Mesodermal cell (in vitro differentiated cells): ENCODE data around the gene PDCD1.
"Not testable (repeated sequence)": the region's sequence is repeated elsewhere in the genome, so short reads cannot be mapped to it uniquely, and the experiment has no call there.

ENCODE experiments used
- H3K27ac ChIP-seq: 2 replicates; pipeline ENCODE4 v1.7.0; 2013; ENCODE audit warnings: mild to moderate bottlenecking, low read depth, low read length, moderate library complexity; ENCODE audit not compliant: severe bottlenecking
- H3K36me3 ChIP-seq: 2 replicates; pipeline ENCODE4 v1.7.1; 2013; ENCODE audit warnings: mild to moderate bottlenecking, low read length, moderate library complexity; ENCODE audit not compliant: control insufficient read depth, insufficient read depth
- H3K4me1 ChIP-seq: one replicate; pipeline ENCODE4 v1.7.1; 2013; ENCODE audit warnings: mild to moderate bottlenecking, low read length; ENCODE audit not compliant: insufficient read depth, control insufficient read depth, poor library complexity, severe bottlenecking
- H3K4me3 ChIP-seq: 2 replicates; pipeline ENCODE4 v1.7.0; 2013; ENCODE audit warnings: low read length, control low read depth, mild to moderate bottlenecking; ENCODE audit not compliant: insufficient read depth, poor library complexity, severe bottlenecking; ENCODE audit errors: extremely low read depth
- H3K9me3 ChIP-seq: 2 replicates; pipeline ENCODE4 v1.7.1; 2013; ENCODE audit warnings: mild to moderate bottlenecking, low read length, moderate library complexity; ENCODE audit not compliant: control insufficient read depth
- WGBS, 2 experiments: methylation state at CpG; one replicate each; pipeline ENCODE4 v1.1.5; 2013; ENCODE audit warnings: missing lambda C conversion rate in 2 of 2; ENCODE audit not compliant: insufficient coverage in 2 of 2; 5-methylcytosine and 5-hydroxymethylcytosine counted together

The PDCD1 gene

DNA sequence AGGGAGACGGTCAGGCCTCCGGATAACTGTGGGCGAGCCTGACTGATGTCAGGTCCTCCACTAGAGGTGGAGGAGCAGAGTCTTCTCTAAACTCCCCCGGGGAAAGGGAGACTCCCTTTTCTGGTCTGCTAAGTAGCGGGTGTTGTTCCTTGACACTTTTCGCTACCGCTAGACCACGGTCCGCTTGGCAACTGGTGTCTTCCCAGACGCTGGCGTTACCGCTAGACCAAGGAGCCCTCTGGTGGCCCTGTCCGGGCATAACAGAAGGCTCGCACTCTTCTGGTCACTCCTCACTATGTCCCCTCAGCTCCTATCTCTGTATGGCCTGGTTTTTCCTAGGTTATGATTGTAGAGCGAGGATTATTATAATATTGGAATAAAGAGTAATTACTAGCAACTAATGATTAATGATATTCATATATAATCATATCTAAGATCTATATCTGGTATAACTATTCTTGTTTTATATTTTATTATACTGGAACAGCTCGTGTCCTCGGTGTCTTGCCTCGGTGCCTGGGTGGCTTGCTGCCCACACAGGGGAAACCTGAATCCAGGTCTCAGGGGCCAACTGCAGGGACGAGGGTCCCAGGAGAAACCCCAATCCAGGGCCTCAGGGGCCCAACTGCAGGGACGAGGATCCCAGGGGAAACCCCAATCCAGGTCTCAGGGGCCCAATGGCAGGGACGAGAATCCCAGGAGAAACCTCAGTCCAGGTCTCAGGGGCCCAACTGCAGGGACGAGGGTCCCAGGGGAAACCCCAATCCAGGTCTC is 17.2 kb upstream of the PDCD1 start:
- peaks cover 12% of the 10 kb centered on the region for H3K9me3 ChIP-seq
- H3K27ac ChIP-seq: not testable (repeated sequence)
- WGBS, 2 experiments: 86% methylated on average over 5 to 6 of the region's 22 CpGs

DNA sequence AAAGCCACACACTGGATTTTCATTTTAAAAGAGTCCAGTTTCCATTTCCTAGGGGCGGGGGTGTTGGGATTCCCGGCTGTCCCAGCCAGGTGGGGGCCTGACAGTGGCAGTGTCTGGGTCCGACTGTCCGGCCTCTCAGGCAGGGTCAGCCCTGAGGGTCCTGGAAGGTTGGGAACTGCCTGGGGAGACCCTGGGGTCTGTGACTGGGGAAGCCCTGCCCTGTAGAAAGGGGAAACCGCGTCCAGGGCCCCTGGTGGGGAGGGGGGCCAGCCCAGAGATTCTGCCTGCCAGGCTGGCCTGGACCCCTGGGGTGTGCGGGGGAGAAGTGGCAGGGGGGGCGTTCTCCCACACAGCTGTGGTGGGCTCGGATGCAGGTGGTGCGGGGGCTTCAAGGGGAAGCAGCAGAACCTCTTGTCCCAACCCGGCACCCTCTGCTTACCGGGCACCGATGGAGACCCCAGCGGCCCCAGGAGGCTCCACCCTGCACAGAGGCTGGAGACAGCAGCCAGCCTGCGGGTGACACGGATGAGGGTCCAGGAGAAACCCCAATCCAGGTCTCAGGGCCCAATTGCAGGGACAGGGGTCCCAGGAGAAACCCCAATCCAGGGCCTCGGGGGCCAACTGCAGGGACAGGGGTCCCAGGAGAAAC is 15.7 kb upstream of the PDCD1 start:
- WGBS, 2 experiments: 96 to 97% methylated on average over 14 to 16 of the region's 17 CpGs
- Histone ChIP-seq H3K4me3 (no peak overlapping the region), H3K27ac (no peak overlapping the region), H3K4me1 (no peaks in the 10 kb centered on the region), H3K36me3 (no peaks in the 10 kb centered on the region), H3K9me3 (peaks cover 12% of the 10 kb centered on the region)

More for the DNA sequence above, 17.2 kb upstream of the PDCD1 start:
- not testable (repeated sequence) for H3K4me3 ChIP-seq, H3K4me1 ChIP-seq, H3K36me3 ChIP-seq

DNA sequence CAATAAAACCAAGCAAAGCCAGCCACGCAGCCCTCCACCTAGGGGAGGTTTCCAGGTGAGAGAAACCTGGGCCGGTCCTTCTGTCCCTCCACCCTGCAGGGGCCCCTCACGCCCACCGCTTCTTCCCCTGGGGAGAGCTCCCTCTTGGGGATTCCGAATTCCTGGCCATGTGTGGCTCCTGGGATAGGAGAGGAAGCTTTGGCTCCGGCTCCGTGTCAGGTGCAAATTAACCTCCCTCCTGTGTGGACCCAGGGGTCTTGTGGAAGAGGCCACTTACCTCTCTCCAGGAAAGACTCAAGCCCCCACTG is 15.1 kb upstream of the PDCD1 start:
- Histone ChIP-seq H3K36me3 (no peaks in the 10 kb centered on the region), H3K4me3 (no peak overlapping the region), H3K27ac (no peak overlapping the region), H3K9me3 (peaks cover 12% of the 10 kb centered on the region), H3K4me1 (no peaks in the 10 kb centered on the region)
- whole genome bisulfite sequencing, 2 experiments: 82 to 100% methylated on average over 1 to 4 of the region's 7 CpGs

DNA sequence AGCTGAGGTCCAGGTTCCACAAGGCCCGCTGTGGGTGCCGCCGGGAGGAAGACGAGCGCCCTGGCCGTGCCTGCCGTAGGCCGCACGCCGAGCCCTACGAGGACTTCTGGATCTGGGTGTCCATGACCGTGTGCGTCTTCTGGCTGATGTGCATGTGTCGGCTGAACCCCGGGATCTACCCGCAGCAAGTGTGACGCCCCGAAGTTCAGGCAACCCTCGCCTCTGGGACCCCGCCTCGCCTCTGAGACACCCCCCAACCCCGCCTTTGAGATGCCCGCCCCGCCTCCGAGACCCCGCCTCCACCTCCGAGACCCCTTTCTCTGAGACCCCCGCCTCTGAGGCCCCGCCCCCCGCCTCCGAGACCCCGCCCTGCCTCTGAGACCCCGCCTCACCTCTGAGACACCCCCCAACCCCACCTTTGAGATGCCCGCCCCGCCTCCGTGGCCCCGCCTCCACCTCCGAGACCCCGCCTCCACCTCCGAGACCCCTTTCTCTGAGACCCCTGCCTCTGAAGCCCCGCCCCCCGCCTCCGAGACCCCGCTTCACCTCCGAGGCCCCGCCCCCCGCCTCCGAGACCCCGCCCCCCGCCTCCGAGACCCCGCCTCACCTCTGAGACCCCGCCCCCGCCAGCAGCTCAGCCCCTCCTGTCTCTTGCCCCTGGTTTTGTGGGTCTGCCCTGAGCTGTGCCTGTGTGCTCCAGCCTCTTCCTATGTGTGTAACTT is 14.5 kb upstream of the PDCD1 start:
- Histone ChIP-seq H3K4me1 (no peaks in the 10 kb centered on the region), H3K4me3 (no peak overlapping the region), H3K9me3 (peaks cover 12% of the 10 kb centered on the region), H3K27ac (no peak overlapping the region), H3K36me3 (no peaks in the 10 kb centered on the region)
- 97 to 99% methylated on average over 19 to 23 of the region's 54 CpGs for WGBS, 2 experiments

DNA sequence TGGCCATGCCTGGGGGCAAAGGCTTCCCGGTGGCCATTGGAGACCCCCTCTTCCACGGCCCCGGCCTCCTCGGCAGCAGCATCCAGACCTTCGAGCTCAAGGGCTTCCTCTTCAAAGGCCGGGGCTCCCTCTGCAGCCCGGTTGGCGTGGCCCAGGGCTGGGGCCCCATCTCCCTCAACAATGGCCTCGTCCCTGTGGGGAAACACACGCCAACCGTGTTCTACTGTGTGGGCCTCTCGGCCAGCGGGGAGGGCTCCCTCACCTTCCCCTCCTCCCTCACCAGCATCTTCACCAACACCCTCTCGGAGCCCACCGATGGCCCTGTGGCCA is 13.6 kb upstream of the PDCD1 start:
- peaks cover 12% of the 10 kb centered on the region for H3K9me3 ChIP-seq
- H3K36me3 ChIP-seq: no peaks in the 10 kb centered on the region
- WGBS, 2 experiments: 85 to 95% methylated on average over 11 to 13 of the region's 15 CpGs
- H3K4me3 ChIP-seq: no peak overlapping the region
- no peaks in the 10 kb centered on the region for H3K4me1 ChIP-seq
- no peak overlapping the region for H3K27ac ChIP-seq

DNA sequence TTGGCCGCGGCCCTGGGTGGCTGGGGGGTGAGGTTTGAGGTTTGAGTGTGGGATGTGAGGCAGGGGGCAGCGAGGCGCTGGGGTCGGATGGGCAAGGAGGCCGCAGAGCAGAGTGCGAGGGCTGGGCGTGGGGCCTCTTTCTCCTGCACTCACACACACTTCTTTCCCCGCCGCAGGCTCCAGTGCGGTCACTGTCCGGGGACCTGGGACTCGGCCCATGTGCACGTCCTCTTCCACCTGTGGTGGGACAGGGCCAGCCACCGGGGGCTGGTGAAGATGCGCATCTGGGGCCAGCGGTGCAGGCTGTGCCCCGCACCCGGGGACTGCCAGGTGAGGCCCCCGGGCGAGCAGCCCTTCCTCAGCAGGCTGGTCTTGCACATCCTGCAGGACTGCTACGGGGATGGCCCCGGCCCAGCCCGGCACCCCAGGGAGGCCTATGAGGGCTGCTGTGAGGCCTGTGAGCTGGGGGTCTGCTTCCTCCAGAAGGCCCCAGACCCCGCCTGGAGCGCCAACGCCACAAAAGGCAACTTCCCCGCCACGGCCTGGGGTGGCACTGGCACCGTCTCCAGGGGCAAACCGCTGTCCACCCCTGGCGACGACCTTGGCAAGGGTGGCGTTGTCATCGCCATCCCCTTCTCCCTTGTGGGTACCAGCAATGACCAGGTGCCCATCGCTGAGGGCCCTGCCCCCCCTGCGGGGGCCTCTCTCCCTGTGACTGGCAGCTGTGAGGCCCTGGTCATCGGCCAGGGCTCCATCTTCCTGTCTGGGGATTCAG is 13.0 kb upstream of the PDCD1 start:
- WGBS, 2 experiments: 91 to 93% methylated on average over 33 to 38 of the region's 38 CpGs
- Histone ChIP-seq H3K9me3 (peaks cover 12% of the 10 kb centered on the region), H3K27ac (no peak overlapping the region), H3K36me3 (no peaks in the 10 kb centered on the region), H3K4me1 (no peaks in the 10 kb centered on the region), H3K4me3 (no peak overlapping the region)

DNA sequence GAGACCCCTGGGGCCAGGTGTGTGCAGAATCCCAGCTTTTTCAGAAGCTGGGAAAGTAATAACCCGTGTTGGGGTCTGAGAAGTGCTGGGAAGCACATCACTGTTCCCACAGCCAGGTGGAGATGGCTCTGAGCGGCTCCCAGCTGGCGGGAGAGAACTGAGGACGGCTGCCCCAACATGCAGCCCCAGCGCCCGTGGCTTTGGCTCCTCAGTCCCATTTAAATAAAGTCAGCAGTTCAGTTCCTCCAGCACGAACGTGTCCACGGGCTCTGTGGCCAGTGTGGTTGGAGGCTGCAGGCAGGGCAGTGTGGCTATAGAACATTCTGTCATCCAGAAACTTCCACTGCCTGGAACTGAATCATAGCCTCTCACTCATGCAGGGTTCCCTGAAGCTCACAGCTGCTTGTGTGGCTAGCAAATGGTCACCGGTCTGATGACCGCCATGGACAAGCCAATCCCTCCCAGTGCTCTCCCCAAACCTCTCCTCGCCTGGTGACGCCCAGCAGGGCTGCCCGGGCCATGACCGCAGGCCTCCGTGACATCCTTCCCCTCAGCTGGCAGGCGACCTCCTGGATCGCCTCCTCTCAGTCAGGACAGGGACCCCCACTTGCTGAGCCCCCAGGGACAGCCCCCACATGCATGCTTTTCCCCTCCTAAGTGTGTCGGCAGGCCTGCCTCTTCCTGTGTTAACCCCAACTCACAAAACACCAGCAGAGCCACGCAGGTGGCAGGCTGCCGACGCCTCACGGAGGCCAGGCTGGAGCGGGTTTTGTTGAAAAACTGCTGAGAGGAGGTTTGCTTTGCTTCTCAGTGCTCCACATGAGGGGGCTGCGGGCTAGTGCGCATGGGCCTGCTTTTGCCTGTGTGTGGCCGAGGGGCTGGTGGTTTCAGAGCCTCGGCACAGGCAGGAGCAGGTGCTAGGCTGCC is 12.2 kb upstream of the PDCD1 start:
- Histone ChIP-seq H3K4me3 (no peak overlapping the region), H3K27ac (no peak overlapping the region), H3K36me3 (no peaks in the 10 kb centered on the region), H3K9me3 (peaks cover 12% of the 10 kb centered on the region), H3K4me1 (no peaks in the 10 kb centered on the region)
- 74 to 82% methylated on average over 18 of the region's 28 CpGs for WGBS, 2 experiments

DNA sequence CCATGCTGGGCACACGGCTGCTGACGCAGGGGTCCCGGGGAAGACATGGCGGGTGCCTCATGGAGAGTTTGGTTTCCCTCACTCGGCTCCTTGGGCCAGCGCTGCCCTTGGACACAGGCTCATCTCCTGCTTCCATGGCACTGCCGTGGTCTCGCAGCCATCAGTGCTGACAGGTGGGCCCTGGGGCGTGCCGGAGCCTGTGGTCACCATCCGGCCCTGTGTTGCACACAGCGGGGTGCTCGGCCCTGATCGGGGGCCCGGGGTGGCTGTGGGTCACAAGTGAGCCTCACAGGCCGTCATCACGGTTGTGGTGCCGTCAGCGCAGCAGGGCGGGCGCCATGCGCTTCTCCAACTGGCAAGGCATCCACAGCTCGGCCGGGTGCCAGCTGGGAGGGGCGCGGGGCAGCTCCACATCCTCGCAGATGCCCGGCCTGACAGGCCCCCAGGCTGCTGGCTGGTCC is 11.4 kb upstream of the PDCD1 start:
- Histone ChIP-seq H3K9me3 (peaks cover 12% of the 10 kb centered on the region), H3K27ac (no peak overlapping the region), H3K4me1 (no peaks in the 10 kb centered on the region), H3K36me3 (no peaks in the 10 kb centered on the region), H3K4me3 (no peak overlapping the region)
- 91 to 92% methylated on average over 25 to 28 of the region's 28 CpGs for WGBS, 2 experiments

DNA sequence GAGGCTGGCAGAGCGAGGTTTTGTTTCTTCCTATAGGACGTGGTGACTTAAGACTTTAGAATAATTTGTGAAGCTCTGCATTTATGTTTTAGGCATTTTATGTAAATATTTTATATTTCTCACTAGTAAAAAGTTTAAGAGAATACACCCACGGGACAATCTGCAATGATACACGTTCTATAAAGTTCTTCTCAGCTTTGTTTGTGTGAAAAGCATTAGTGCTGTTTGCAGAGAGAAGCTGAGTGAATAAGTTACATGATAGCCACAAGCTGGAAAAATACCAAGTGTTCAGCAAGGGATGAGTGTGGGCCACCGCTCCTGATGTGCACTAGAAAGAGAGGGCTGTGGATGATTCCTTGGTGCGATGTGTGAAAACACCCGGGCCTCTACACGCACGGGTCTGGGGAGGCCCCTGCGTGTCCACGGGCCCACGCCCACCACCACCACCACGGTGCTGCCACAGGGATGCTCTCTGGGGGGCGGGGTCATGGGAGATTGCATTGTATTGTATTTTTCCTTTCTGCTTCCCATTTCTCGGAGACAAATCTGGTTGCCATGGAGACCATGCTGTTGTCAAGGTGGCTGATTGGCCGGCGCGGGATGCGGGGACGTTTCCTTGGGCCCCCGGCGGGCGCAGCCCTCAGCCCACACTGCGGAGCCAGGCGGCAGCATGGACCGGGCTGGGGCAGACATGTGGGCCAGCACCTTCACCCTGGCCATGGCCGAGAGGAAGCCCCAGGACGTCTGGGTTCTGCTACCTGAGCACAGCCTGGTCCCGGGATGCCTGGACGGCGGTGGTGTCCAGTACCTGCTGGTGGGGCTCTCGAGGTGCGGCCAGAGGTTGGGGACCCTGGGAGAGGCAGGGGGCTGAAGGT is 10.6 kb upstream of the PDCD1 start, which contains the start of gene RTP5:
Gene RTP5 (plus strand): TSS at position 643 of the 875 bp plus-strand sequence. CDS start 28 bp downstream, at position 671.
- Histone ChIP-seq H3K4me3 (no peak within 1 kb of the TSS), H3K36me3 (no peaks in the 10 kb centered on the region), H3K27ac (no peak within 1 kb of the TSS), H3K4me1 (no peaks in the 10 kb centered on the region), H3K9me3 (peaks cover 7% of the 10 kb centered on the region)
- WGBS, 2 experiments: 89 to 91% methylated on average over 28 to 29 of the region's 33 CpGs
